A673 (cell line): ENCODE measurements around the gene MARS1. TPM values are rescaled to one million over a fixed set of nuclear protein-coding genes. Genes with fewer than 3 reads are reported as not detected.
A peak's percentile ranks its signal among the peaks of the same experiment; 100 is the strongest.

Experiments
- BruUV-seq: library from RNA; stranded (reverse); fragments of 400-500 nt; replicated peaks from 2 replicates; lab custom pipeline; 2021; lab: Mats Ljungman, UMichigan
- CTCF ChIA-PET: fragments of 300-600 bp; sonication (Branson Sonifier 250); formaldehyde crosslinking; loops from one replicate; lab custom pipeline; 2022; ENCODE audit warnings: antibody characterized with exemption; lab: Charles Lee
- POLR2A ChIA-PET: fragments of 300-600 bp; sonication (Branson Sonifier 250); formaldehyde crosslinking; loops from one replicate; lab custom pipeline; 2022; ENCODE audit warnings: antibody characterized with exemption; ENCODE audit not compliant: low non-redundant PET; lab: Charles Lee
- DNase-seq: peaks from one replicate; pipeline ENCODE4 v3.0.0-alpha.2; 2015; ENCODE audit warnings: low spot score
- H3K27ac ChIP-seq: fragments of 200-600 bp; sonication (generic); 2 replicates; pipeline ENCODE4 v1.5.1; 2016; ENCODE audit warnings: mixed run types, low read depth, mild to moderate bottlenecking, mixed read lengths, antibody characterized with exemption, low read length; ENCODE audit not compliant: poor library complexity, severe bottlenecking
- H3K27me3 ChIP-seq: fragments of 200-600 bp; sonication (generic); replicated peaks from 2 replicates; pipeline ENCODE4 v1.6.1; 2017; ENCODE audit warnings: mixed run types, low read depth, mild to moderate bottlenecking, mixed read lengths, antibody characterized with exemption, low read length; ENCODE audit not compliant: insufficient read depth, poor library complexity
- H3K36me3 ChIP-seq: fragments of 200-600 bp; sonication (generic); 2 replicates; pipeline ENCODE4 v1.6.1; 2016; ENCODE audit warnings: mixed run types, mild to moderate bottlenecking, mixed read lengths, antibody characterized with exemption, low read length; ENCODE audit not compliant: insufficient read depth, poor library complexity, severe bottlenecking
- H3K4me1 ChIP-seq: fragments of 200-600 bp; sonication (generic); 2 replicates; pipeline ENCODE4 v1.6.1; 2017; ENCODE audit warnings: mixed run types, mild to moderate bottlenecking, mixed read lengths, antibody characterized with exemption, low read length; ENCODE audit not compliant: insufficient read depth, poor library complexity, severe bottlenecking
- H3K4me3 ChIP-seq: fragments of 200-600 bp; sonication (generic); 2 replicates; pipeline ENCODE4 v1.5.1; 2016; ENCODE audit warnings: low read depth, mixed run types, mild to moderate bottlenecking, mixed read lengths, low read length; ENCODE audit not compliant: poor library complexity, severe bottlenecking
- H3K9me3 ChIP-seq: fragments of 200-600 bp; sonication (generic); 2 replicates; pipeline ENCODE4 v1.6.1; 2016; ENCODE audit warnings: mixed run types, low read depth, mild to moderate bottlenecking, mixed read lengths, antibody characterized with exemption, low read length; ENCODE audit not compliant: poor library complexity, severe bottlenecking
- CTCF ChIP-seq: fragments of 300-800, 200-600 bp; sonication (generic); conservative IDR thresholded peaks from 2 replicates; pipeline ENCODE4 v1.5.1; 2017; ENCODE audit warnings: low read depth, mild to moderate bottlenecking, antibody characterized with exemption, low read length, moderate library complexity, mixed read lengths
- EZH2 ChIP-seq: fragments of 200-600 bp; sonication (generic); IDR thresholded peaks from 2 replicates; pipeline ENCODE4 v1.6.1; 2017; ENCODE audit warnings: borderline replicate concordance, low read depth, mild to moderate bottlenecking, mixed read lengths, antibody characterized with exemption, low read length; ENCODE audit not compliant: poor library complexity, severe bottlenecking
- intact Hi-C: fragments of 100-400 bp; cut with micrococcal nuclease; formaldehyde crosslinking; loops from one replicate; pipeline ENCODE4 v1.10.0; 2022; ENCODE audit not compliant: unreplicated experiment
- total RNA-seq: library from RNA; stranded (reverse); gene quantifications from 2 replicates; pipeline ENCODE4 v1.2.3, GENCODE V29; 2021

MARS1 gene
- total RNA-seq, 1 experiment from 2014 or later, result 467 TPM

GRCh38 chr12:57553343-57554202 lies 65.7 kb downstream of the MARS1 start:
- H3K9me3 ChIP-seq, result no peaks in the 10 kb centered on the region
- H3K27me3 ChIP-seq, result no peaks in the 10 kb centered on the region
- no peaks in the 10 kb centered on the region for H3K36me3 ChIP-seq
- TF ChIP-seq CTCF, result no peak
- TF ChIP-seq EZH2, result no peak
- ChIA-PET POLR2A (interaction anchor here (0.6 kb wide), 1 partner anchor 189 kb away, joined by 3 read pairs; no protein-coding TSS in a partner anchor), CTCF (no interaction called here)
- intact Hi-C loops, result no loop called here
- H3K4me1 ChIP-seq, result peaks cover 11% of the 10 kb centered on the region
- peak; percentile 38 for DNase-seq
- no peak overlapping the region for H3K27ac ChIP-seq
- no TSS peak for BruUV-seq
- no peak overlapping the region for H3K4me3 ChIP-seq

- BruUV-seq, result no TSS peak
- peaks cover 11% of the 10 kb centered on the region for H3K4me1 ChIP-seq
- CTCF ChIA-PET, result no interaction called here
- no peak for TF ChIP-seq CTCF
- no peak for TF ChIP-seq EZH2
- intact Hi-C loops, result no loop called here
- H3K36me3 ChIP-seq, result no peaks in the 10 kb centered on the region
- H3K9me3 ChIP-seq, result no peaks in the 10 kb centered on the region
- no peak overlapping the region for H3K4me3 ChIP-seq
- H3K27ac ChIP-seq, result no peak overlapping the region
- POLR2A ChIA-PET, result no interaction called here
- H3K27me3 ChIP-seq, result no peaks in the 10 kb centered on the region
- no peak for DNase-seq
These were observed 66.6 kb downstream of the MARS1 start for GRCh38 chr12:57554453-57554852.

GRCh38 chr12:57554897-57555296 lies 67.0 kb downstream of the MARS1 start:
- TF ChIP-seq CTCF (no peak), EZH2 (no peak)
- intact Hi-C loops, result no loop called here
- Histone ChIP-seq H3K27ac (no peak overlapping the region), H3K9me3 (no peaks in the 10 kb centered on the region), H3K4me3 (no peak overlapping the region), H3K36me3 (no peaks in the 10 kb centered on the region), H3K27me3 (no peaks in the 10 kb centered on the region), H3K4me1 (peaks cover 11% of the 10 kb centered on the region)
- CTCF ChIA-PET, result no interaction called here
- DNase-seq, result no peak
- POLR2A ChIA-PET, result no interaction called here
- BruUV-seq, result no TSS peak
